Measurements from ENCODE around the gene GALNT14.

DNA sequence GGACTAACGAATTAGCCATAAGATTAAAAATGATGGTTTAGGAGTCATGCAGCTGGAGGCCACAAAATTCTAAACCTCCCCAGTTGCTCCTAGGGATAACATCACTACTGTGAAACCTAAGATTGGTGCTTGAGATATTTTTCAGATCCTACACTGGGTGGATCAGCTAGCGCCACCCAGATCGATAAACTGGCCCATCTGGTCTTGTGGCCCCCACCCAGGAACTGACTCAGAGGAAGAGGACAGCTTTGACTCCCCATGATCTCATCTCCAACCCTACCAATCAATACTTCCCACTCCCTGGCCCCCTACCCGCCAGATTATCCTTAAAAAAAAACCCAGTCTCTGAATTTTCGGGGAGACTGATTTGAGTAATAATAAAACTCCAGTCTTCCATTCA, 5.5 kb downstream of the GALNT14 start:
- TF ChIP-seq, protein P1, sequence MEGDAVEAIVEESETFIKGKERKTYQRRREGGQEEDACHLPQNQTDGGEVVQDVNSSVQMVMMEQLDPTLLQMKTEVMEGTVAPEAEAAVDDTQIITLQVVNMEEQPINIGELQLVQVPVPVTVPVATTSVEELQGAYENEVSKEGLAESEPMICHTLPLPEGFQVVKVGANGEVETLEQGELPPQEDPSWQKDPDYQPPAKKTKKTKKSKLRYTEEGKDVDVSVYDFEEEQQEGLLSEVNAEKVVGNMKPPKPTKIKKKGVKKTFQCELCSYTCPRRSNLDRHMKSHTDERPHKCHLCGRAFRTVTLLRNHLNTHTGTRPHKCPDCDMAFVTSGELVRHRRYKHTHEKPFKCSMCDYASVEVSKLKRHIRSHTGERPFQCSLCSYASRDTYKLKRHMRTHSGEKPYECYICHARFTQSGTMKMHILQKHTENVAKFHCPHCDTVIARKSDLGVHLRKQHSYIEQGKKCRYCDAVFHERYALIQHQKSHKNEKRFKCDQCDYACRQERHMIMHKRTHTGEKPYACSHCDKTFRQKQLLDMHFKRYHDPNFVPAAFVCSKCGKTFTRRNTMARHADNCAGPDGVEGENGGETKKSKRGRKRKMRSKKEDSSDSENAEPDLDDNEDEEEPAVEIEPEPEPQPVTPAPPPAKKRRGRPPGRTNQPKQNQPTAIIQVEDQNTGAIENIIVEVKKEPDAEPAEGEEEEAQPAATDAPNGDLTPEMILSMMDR (IDR thresholded peaks at IDR 0.05; ENCODE audit: borderline replicate concordance, extremely low read depth, low read length, poor library complexity, severe bottlenecking), result no peak
- TF ChIP-seq EZH2 (IDR thresholded peaks at IDR 0.05; ENCODE audit: borderline replicate concordance, low read depth, low read length, severe bottlenecking), result no peak
